ENCODE results near the gene KCNN3.
"Not testable (repeated sequence)": the region's sequence is repeated elsewhere in the genome, so short reads cannot be mapped to it uniquely, and the experiment has no call there.

Gene KCNN3

GRCh38 chr1:154695985-154696384 lies 174.1 kb downstream of the KCNN3 start:
- no peak overlapping the region for H3K27ac ChIP-seq (ENCODE audit: low read length)
- H3K4me3 ChIP-seq (ENCODE audit: low read length in 2 of 2), result no peak overlapping the region
- no peak overlapping the region for H3K9ac ChIP-seq (ENCODE audit: low read length in 2 of 2)
- H3K27me3 ChIP-seq (ENCODE audit: control insufficient read depth in 1 of 2, insufficient read depth in 2 of 2, low read length in 2 of 2), result peaks cover 0 to 2% of the 10 kb centered on the region in 2 donors
- no peaks in the 10 kb centered on the region for H3K9me3 ChIP-seq (ENCODE audit: control insufficient read depth in 2 of 2, low read length in 2 of 2)
- peaks cover 4% of the 10 kb centered on the region for H3K4me1 ChIP-seq (ENCODE audit: control insufficient read depth, insufficient read depth, low read length)
- no peaks in the 10 kb centered on the region for H3K36me3 ChIP-seq (ENCODE audit: control insufficient read depth in 2 of 2, insufficient read depth in 2 of 2, low read length in 2 of 2)

- peaks cover 4% of the 10 kb centered on the region for H3K4me1 ChIP-seq (ENCODE audit: control insufficient read depth, insufficient read depth, low read length)
- H3K27me3 ChIP-seq (ENCODE audit: control insufficient read depth in 1 of 2, insufficient read depth in 2 of 2, low read length in 2 of 2), result peaks cover 0 to under 1% of the 10 kb centered on the region in 2 donors
- no peak overlapping the region for H3K27ac ChIP-seq (ENCODE audit: low read length)
- H3K9ac ChIP-seq (ENCODE audit: low read length in 2 of 2), result no peak overlapping the region
- H3K4me3 ChIP-seq (ENCODE audit: low read length in 2 of 2), result no peak overlapping the region
- no peaks in the 10 kb centered on the region for H3K9me3 ChIP-seq (ENCODE audit: control insufficient read depth in 2 of 2, low read length in 2 of 2)
- no peaks in the 10 kb centered on the region for H3K36me3 ChIP-seq (ENCODE audit: control insufficient read depth in 2 of 2, insufficient read depth in 2 of 2, low read length in 2 of 2)
Observed at GRCh38 chr1:154694995-154695394, 175.1 kb downstream of the KCNN3 start.

- no peak overlapping the region for H3K4me3 ChIP-seq (ENCODE audit: low read length in 2 of 2)
- no peaks in the 10 kb centered on the region for H3K9me3 ChIP-seq (ENCODE audit: control insufficient read depth in 2 of 2, low read length in 2 of 2)
- no peaks in the 10 kb centered on the region for H3K36me3 ChIP-seq (ENCODE audit: control insufficient read depth in 2 of 2, insufficient read depth in 2 of 2, low read length in 2 of 2)
- H3K4me1 ChIP-seq (ENCODE audit: control insufficient read depth, insufficient read depth, low read length), result no peaks in the 10 kb centered on the region
- H3K9ac ChIP-seq (ENCODE audit: low read length in 2 of 2), result no peak overlapping the region
- H3K27me3 ChIP-seq (ENCODE audit: control insufficient read depth in 1 of 2, insufficient read depth in 2 of 2, low read length in 2 of 2), result no peaks in the 10 kb centered on the region
- no peak overlapping the region for H3K27ac ChIP-seq (ENCODE audit: low read length)
Observed at GRCh38 chr1:154689083-154689482, 181.0 kb downstream of the KCNN3 start.

- H3K27me3 ChIP-seq (ENCODE audit: control insufficient read depth in 1 of 2, insufficient read depth in 2 of 2, low read length in 2 of 2), result peaks cover 0 to 7% of the 10 kb centered on the region in 2 donors
Observed at GRCh38 chr1:154686507-154686906, 183.6 kb downstream of the KCNN3 start.

DNA sequence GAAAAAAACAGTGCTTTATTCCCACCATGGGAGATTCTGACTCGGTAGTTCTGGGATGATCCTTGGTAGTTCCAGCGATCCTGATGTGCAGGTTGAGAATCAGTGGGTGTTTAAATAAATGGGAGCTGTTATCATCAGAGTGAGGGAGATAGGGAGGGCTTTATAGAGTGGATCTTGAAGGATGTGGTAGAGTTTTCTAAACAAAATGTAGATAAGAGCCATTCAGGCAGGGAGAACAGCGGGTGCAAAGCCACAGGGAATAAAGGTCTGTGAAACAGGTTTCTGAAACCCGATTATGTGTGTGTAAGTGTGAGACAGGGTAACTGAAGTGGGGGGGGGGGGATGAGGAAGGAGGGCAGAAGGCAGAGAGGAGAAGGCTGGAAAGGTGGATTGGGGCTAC lies 186.3 kb downstream of the KCNN3 start:
- Histone ChIP-seq H3K36me3 (ENCODE audit: control insufficient read depth in 2 of 2, insufficient read depth in 2 of 2, low read length in 2 of 2) (no peaks in the 10 kb centered on the region), H3K27me3 (ENCODE audit: control insufficient read depth in 1 of 2, insufficient read depth in 2 of 2, low read length in 2 of 2) (peaks cover 0 to 7% of the 10 kb centered on the region in 2 donors)

More at GRCh38 chr1:154686507-154686906, 183.6 kb downstream of the KCNN3 start:
- Histone ChIP-seq H3K27ac (ENCODE audit: low read length) (no peak overlapping the region), H3K9me3 (ENCODE audit: control insufficient read depth in 2 of 2, low read length in 2 of 2) (no peaks in the 10 kb centered on the region), H3K9ac (ENCODE audit: low read length in 2 of 2) (no peak overlapping the region), H3K36me3 (ENCODE audit: control insufficient read depth in 2 of 2, insufficient read depth in 2 of 2, low read length in 2 of 2) (no peaks in the 10 kb centered on the region), H3K4me3 (ENCODE audit: low read length in 2 of 2) (no peak overlapping the region), H3K4me1 (ENCODE audit: control insufficient read depth, insufficient read depth, low read length) (no peaks in the 10 kb centered on the region)

DNA sequence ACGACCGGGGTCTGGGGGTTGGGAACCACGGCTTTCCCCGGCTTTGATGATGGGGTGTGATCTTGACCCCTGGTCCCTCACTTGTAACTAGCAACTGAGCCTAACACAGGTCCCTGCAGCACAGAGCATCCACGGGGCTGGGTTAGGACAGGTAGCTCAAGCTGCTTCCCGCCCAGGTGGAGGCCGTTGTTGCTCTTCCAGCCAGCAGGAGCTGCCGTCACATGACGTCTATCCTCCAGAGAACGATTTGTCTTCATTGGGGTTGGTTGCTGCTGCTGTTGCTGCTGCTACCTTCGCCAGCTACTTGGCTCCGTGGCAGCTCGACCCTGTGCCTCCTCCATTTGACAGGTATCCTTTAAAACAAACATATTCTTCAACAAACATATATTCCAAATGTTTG lies 187.8 kb downstream of the KCNN3 start:
- no peak overlapping the region for H3K27ac ChIP-seq (ENCODE audit: low read length)
- no peaks in the 10 kb centered on the region for H3K9me3 ChIP-seq (ENCODE audit: control insufficient read depth in 2 of 2, low read length in 2 of 2)
- H3K9ac ChIP-seq (ENCODE audit: low read length in 2 of 2), result no peak overlapping the region
- peaks cover 0 to 7% of the 10 kb centered on the region in 2 donors for H3K27me3 ChIP-seq (ENCODE audit: control insufficient read depth in 1 of 2, insufficient read depth in 2 of 2, low read length in 2 of 2)
- no peak overlapping the region for H3K4me3 ChIP-seq (ENCODE audit: low read length in 2 of 2)
- no peaks in the 10 kb centered on the region for H3K36me3 ChIP-seq (ENCODE audit: control insufficient read depth in 2 of 2, insufficient read depth in 2 of 2, low read length in 2 of 2)
- no peaks in the 10 kb centered on the region for H3K4me1 ChIP-seq (ENCODE audit: control insufficient read depth, insufficient read depth, low read length)

More for the DNA sequence above, 186.3 kb downstream of the KCNN3 start:
- H3K27ac ChIP-seq (ENCODE audit: low read length), result no peak overlapping the region
- no peaks in the 10 kb centered on the region for H3K9me3 ChIP-seq (ENCODE audit: control insufficient read depth in 2 of 2, low read length in 2 of 2)
- no peak overlapping the region for H3K9ac ChIP-seq (ENCODE audit: low read length in 2 of 2)
- no peaks in the 10 kb centered on the region for H3K4me1 ChIP-seq (ENCODE audit: control insufficient read depth, insufficient read depth, low read length)
- H3K4me3 ChIP-seq (ENCODE audit: low read length in 2 of 2), result no peak overlapping the region

- not testable (repeated sequence) for H3K9me3 ChIP-seq (ENCODE audit: control insufficient read depth in 2 of 2, low read length in 2 of 2); H3K4me3 ChIP-seq (ENCODE audit: low read length in 2 of 2); H3K4me1 ChIP-seq (ENCODE audit: control insufficient read depth, insufficient read depth, low read length); H3K27ac ChIP-seq (ENCODE audit: low read length); H3K9ac ChIP-seq (ENCODE audit: low read length in 2 of 2); H3K36me3 ChIP-seq (ENCODE audit: control insufficient read depth in 2 of 2, insufficient read depth in 2 of 2, low read length in 2 of 2); H3K27me3 ChIP-seq (ENCODE audit: control insufficient read depth in 1 of 2, insufficient read depth in 2 of 2, low read length in 2 of 2)
Observed at GRCh38 chr1:154677844-154678243, 192.2 kb downstream of the KCNN3 start.

- H3K9me3 ChIP-seq (ENCODE audit: control insufficient read depth in 2 of 2, low read length in 2 of 2); H3K4me3 ChIP-seq (ENCODE audit: low read length in 2 of 2); H3K27ac ChIP-seq (ENCODE audit: low read length); H3K9ac ChIP-seq (ENCODE audit: low read length in 2 of 2); H3K27me3 ChIP-seq (ENCODE audit: control insufficient read depth in 1 of 2, insufficient read depth in 2 of 2, low read length in 2 of 2); H3K4me1 ChIP-seq (ENCODE audit: control insufficient read depth, insufficient read depth, low read length); H3K36me3 ChIP-seq (ENCODE audit: control insufficient read depth in 2 of 2, insufficient read depth in 2 of 2, low read length in 2 of 2): not testable (repeated sequence)
Observed at GRCh38 chr1:154676847-154677246, 193.2 kb downstream of the KCNN3 start.

DNA sequence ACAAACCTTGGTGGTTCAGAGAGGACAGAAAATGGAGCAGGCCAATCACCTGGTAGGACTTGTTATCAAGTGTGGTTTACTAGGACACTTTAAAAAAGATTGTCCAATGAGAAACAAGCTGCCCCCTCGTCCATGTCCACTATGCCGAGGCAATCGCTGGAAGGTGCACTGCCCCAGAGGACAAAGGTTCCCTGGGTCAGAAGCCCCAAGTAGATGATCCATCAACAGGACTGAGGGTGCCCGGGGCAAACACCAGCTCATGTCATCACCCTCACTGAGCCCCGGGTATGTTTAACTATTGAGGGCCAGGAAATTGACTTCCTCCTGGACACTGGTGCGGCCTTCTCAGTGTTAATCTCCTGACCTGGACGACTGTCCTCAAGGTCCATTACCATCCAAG lies 195.6 kb downstream of the KCNN3 start:
- not testable (repeated sequence) for H3K9me3 ChIP-seq (ENCODE audit: control insufficient read depth in 2 of 2, low read length in 2 of 2); H3K9ac ChIP-seq (ENCODE audit: low read length in 2 of 2); H3K36me3 ChIP-seq (ENCODE audit: control insufficient read depth in 2 of 2, insufficient read depth in 2 of 2, low read length in 2 of 2); H3K4me3 ChIP-seq (ENCODE audit: low read length in 2 of 2); H3K4me1 ChIP-seq (ENCODE audit: control insufficient read depth, insufficient read depth, low read length); H3K27ac ChIP-seq (ENCODE audit: low read length); H3K27me3 ChIP-seq (ENCODE audit: control insufficient read depth in 1 of 2, insufficient read depth in 2 of 2, low read length in 2 of 2)

- H3K4me1 ChIP-seq (ENCODE audit: control insufficient read depth, insufficient read depth, low read length); H3K9me3 ChIP-seq (ENCODE audit: control insufficient read depth in 2 of 2, low read length in 2 of 2): not testable (repeated sequence)
Observed at GRCh38 chr1:154672245-154672644, 197.8 kb downstream of the KCNN3 start.

DNA sequence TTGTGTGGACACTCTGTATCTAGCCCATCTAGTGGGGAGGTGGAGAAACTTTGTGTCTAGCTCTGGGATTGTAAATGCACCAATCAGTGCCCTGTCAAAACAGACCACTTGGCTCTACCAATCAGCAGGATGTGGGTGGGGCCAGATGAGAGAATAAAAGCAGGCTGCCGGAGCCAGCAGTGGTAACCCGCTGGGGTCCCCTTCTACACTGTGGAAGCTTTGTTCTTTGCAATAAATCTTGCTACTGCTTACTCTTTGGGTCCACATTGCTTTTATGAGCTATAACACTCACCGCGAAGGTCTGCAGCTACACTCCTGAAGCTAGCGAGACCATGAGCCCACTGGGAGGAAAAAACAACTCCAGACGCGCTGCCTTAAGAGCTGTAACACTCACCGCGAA lies 198.7 kb downstream of the KCNN3 start:
- not testable (repeated sequence) for H3K4me1 ChIP-seq (ENCODE audit: control insufficient read depth, insufficient read depth, low read length); H3K9ac ChIP-seq (ENCODE audit: low read length in 2 of 2); H3K27ac ChIP-seq (ENCODE audit: low read length); H3K9me3 ChIP-seq (ENCODE audit: control insufficient read depth in 2 of 2, low read length in 2 of 2); H3K4me3 ChIP-seq (ENCODE audit: low read length in 2 of 2); H3K27me3 ChIP-seq (ENCODE audit: control insufficient read depth in 1 of 2, insufficient read depth in 2 of 2, low read length in 2 of 2); H3K36me3 ChIP-seq (ENCODE audit: control insufficient read depth in 2 of 2, insufficient read depth in 2 of 2, low read length in 2 of 2)

More at GRCh38 chr1:154672245-154672644, 197.8 kb downstream of the KCNN3 start:
- not testable (repeated sequence) for H3K36me3 ChIP-seq (ENCODE audit: control insufficient read depth in 2 of 2, insufficient read depth in 2 of 2, low read length in 2 of 2); H3K27me3 ChIP-seq (ENCODE audit: control insufficient read depth in 1 of 2, insufficient read depth in 2 of 2, low read length in 2 of 2); H3K27ac ChIP-seq (ENCODE audit: low read length); H3K9ac ChIP-seq (ENCODE audit: low read length in 2 of 2); H3K4me3 ChIP-seq (ENCODE audit: low read length in 2 of 2)

All from stomach smooth muscle (tissue), 2 donors.